Lower leg skin (tissue), 3 donors: ENCODE results near the gene PRKCH.

Source experiments
- POLR2A ChIP-seq, 2 donors: fragments of 450-650 bp; IDR thresholded peaks; one replicate each; pipeline ENCODE4 v1.6.1; 2016 to 2017; ENCODE audit warnings: antibody characterized with exemption in 2 of 2, mild to moderate bottlenecking in 1 of 2, moderate library complexity in 1 of 2
- TF ChIP-seq, protein P1 (sequence below), 3 donors: fragments of 450-650 bp; IDR thresholded peaks; one replicate each; pipeline ENCODE4 v1.5.1; 2016; ENCODE audit warnings: antibody characterized with exemption in 3 of 3, mild to moderate bottlenecking in 3 of 3, moderate library complexity in 2 of 3

DNA sequence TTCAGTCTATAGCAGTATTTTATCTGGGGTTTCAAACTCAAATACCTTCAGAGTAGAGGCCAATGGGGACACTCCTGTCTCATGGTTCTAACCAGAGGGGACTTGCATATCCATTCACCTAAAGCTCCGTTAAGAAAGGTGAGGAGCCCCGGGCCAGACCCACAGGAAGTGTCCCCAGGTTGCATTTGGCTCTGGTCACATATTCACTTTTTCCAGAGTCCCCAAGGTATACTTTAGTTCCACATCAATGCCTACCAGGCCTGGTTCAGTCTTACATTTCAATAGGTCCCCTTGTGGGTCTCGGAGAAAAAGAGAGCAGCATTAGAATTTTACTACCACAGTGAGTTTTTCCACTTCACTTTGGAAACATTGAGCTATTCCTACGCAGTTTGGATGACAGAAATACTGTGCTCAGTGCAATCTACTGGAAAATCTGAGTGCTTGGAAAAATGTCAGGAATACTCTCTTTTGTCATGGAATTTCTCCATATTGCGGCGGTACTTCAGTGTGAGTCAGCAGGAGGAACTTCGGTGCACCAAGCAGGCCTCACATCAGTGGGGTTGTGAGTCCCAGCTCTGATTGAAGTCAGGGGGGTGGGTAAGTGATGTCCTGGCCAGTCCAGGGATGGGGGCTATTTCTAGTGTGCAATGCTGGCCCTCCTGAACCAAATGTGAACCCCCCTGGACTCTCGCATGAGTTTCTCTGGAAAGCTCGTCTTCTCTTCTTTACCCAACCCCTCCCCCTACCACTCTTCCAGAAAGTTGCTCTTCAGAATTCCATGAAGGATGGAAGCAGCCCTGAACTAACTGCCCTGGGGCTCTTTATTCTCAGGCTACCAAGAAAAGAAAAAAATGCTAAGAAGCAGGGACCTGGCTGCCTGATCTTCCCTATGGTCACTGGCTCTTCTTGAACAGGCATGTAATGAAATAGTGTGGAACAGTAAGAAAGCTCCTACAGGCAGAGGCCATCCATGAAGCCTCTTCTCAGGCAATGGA lies 184.7 kb downstream of the PRKCH start:
- TF ChIP-seq, protein P1, sequence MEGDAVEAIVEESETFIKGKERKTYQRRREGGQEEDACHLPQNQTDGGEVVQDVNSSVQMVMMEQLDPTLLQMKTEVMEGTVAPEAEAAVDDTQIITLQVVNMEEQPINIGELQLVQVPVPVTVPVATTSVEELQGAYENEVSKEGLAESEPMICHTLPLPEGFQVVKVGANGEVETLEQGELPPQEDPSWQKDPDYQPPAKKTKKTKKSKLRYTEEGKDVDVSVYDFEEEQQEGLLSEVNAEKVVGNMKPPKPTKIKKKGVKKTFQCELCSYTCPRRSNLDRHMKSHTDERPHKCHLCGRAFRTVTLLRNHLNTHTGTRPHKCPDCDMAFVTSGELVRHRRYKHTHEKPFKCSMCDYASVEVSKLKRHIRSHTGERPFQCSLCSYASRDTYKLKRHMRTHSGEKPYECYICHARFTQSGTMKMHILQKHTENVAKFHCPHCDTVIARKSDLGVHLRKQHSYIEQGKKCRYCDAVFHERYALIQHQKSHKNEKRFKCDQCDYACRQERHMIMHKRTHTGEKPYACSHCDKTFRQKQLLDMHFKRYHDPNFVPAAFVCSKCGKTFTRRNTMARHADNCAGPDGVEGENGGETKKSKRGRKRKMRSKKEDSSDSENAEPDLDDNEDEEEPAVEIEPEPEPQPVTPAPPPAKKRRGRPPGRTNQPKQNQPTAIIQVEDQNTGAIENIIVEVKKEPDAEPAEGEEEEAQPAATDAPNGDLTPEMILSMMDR (IDR thresholded peaks at IDR 0.05), result no peak
- TF ChIP-seq POLR2A (IDR thresholded peaks at IDR 0.05), result no peak
